ENCODE measurements around the gene SMNDC1.

Gene SMNDC1

DNA sequence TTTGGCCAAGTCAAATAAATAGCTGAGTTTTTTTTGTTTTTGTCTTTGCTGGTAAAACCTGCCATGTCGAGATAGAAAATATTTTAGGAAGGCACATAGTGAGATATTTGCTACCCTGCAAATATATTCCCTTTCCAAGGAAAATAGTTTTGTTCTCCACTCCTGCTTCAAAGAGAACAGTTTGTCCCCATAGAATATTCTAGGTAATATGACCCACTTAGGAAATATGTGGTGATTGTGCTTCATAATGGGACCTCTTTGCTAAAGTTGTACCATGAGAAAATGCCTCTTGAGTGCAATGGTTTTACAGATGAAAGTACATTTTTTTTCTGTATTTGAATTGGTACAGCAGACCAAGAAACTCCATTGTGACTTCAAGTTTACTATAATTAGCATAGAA lies 41.6 kb downstream of the SMNDC1 start:
- H3K4me1 ChIP-seq (ENCODE audit: low read depth, poor library complexity, severe bottlenecking): peaks cover 11% of the 10 kb centered on the region
- no peaks in the 10 kb centered on the region for H4K20me1 ChIP-seq (ENCODE audit: insufficient read depth)
- H2AFZ ChIP-seq (ENCODE audit: low read depth): no peak overlapping the region
- TF ChIP-seq, protein P1, sequence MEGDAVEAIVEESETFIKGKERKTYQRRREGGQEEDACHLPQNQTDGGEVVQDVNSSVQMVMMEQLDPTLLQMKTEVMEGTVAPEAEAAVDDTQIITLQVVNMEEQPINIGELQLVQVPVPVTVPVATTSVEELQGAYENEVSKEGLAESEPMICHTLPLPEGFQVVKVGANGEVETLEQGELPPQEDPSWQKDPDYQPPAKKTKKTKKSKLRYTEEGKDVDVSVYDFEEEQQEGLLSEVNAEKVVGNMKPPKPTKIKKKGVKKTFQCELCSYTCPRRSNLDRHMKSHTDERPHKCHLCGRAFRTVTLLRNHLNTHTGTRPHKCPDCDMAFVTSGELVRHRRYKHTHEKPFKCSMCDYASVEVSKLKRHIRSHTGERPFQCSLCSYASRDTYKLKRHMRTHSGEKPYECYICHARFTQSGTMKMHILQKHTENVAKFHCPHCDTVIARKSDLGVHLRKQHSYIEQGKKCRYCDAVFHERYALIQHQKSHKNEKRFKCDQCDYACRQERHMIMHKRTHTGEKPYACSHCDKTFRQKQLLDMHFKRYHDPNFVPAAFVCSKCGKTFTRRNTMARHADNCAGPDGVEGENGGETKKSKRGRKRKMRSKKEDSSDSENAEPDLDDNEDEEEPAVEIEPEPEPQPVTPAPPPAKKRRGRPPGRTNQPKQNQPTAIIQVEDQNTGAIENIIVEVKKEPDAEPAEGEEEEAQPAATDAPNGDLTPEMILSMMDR (conservative IDR thresholded peaks at IDR 0.05; ENCODE audit: low read depth, low read length): no peak
- no peaks in the 10 kb centered on the region for H3K36me3 ChIP-seq (ENCODE audit: insufficient read depth)
- H3K27me3 ChIP-seq (ENCODE audit: insufficient read depth, low read depth): no peaks in the 10 kb centered on the region
- no peak overlapping the region for H3K4me3 ChIP-seq (IDR thresholded peaks at IDR 0.05; ENCODE audit: insufficient read depth, low read depth, low read length)
- no peak overlapping the region for H3K9ac ChIP-seq
- no peak overlapping the region for H3K4me2 ChIP-seq
- peaks cover 9% of the 10 kb centered on the region; the same call in 1 of the 2 replicates for H3K79me2 ChIP-seq (ENCODE audit: insufficient read depth, low read depth)
- no peak overlapping the region for H3K27ac ChIP-seq

DNA sequence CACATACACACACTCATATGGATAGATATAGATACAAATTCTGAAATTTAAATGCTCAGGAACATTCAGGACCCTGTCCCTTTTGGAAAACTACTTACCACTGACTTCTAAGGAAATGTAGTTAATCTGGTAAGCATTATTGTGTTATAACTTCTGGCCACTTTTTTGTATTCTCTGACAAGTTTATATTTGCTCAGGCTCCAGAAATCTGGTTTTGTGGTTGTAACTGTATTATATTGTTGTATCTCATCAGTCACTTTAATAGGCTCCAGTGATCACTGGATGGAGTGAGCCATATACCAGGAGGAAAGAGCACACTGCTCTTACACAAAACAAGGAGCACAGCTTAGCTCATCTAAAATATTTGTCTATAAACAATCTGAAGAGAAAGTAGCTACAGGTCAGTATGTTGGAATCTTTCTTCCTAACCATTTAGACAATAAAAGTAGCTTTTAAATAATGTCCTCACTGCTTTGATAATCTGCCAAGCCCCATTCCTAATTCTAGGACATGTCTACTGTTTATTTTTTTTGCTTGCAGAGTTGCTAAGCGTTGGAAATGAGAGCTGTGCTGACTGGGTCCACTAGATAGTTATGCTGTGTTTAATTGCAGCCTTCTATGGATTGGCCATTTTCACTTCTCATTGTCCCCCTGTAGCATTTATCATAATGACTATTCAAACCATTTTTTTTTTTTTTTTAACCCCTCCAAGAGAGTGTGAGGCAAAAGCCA lies 43.8 kb downstream of the SMNDC1 start:
- Histone ChIP-seq H3K79me2 (ENCODE audit: insufficient read depth, low read depth) (no peaks in the 10 kb centered on the region; the same call in 1 of the 2 replicates), H3K27ac (no peak overlapping the region), H2AFZ (ENCODE audit: low read depth) (no peak overlapping the region), H3K4me1 (ENCODE audit: low read depth, poor library complexity, severe bottlenecking) (no peaks in the 10 kb centered on the region), H3K27me3 (ENCODE audit: insufficient read depth, low read depth) (no peaks in the 10 kb centered on the region), H3K36me3 (ENCODE audit: insufficient read depth) (no peaks in the 10 kb centered on the region), H3K4me2 (no peak overlapping the region), H3K4me3 (IDR thresholded peaks at IDR 0.05; ENCODE audit: insufficient read depth, low read depth, low read length) (no peak overlapping the region), H3K9ac (no peak overlapping the region), H4K20me1 (ENCODE audit: insufficient read depth) (no peaks in the 10 kb centered on the region)
- TF ChIP-seq, protein P1 (conservative IDR thresholded peaks at IDR 0.05; ENCODE audit: low read depth, low read length): no peak

DNA sequence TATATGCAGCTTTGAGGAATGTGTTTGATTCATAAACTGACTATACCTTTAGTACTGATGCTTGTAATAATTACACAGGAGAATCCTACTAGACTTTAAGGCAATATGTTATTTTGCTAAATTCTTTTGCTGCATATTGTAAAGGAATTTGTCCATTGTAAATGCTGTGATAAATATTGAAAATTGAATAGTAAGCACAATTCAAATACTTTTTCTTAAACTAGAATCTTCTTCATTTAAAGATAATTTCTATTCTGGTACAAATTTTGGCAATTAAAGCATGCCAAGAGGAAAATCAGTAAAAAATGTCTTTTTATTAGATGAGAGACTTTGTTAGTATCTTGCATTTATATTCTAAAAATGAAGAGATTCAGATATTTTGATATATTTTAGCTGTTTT lies 45.4 kb downstream of the SMNDC1 start:
- TF ChIP-seq, protein P1 (conservative IDR thresholded peaks at IDR 0.05; ENCODE audit: low read depth, low read length): no peak
- Histone ChIP-seq H3K27ac (no peak overlapping the region), H4K20me1 (ENCODE audit: insufficient read depth) (no peaks in the 10 kb centered on the region), H3K9ac (no peak overlapping the region), H3K79me2 (ENCODE audit: insufficient read depth, low read depth) (0 out of 2 replicates have a peak, but pooled peaks cover 4% of the 10 kb centered on the region), H3K27me3 (ENCODE audit: insufficient read depth, low read depth) (no peaks in the 10 kb centered on the region), H2AFZ (ENCODE audit: low read depth) (no peak overlapping the region), H3K36me3 (ENCODE audit: insufficient read depth) (no peaks in the 10 kb centered on the region), H3K4me3 (IDR thresholded peaks at IDR 0.05; ENCODE audit: insufficient read depth, low read depth, low read length) (no peak overlapping the region), H3K4me2 (no peak overlapping the region), H3K4me1 (ENCODE audit: low read depth, poor library complexity, severe bottlenecking) (peaks cover 5% of the 10 kb centered on the region)

DNA sequence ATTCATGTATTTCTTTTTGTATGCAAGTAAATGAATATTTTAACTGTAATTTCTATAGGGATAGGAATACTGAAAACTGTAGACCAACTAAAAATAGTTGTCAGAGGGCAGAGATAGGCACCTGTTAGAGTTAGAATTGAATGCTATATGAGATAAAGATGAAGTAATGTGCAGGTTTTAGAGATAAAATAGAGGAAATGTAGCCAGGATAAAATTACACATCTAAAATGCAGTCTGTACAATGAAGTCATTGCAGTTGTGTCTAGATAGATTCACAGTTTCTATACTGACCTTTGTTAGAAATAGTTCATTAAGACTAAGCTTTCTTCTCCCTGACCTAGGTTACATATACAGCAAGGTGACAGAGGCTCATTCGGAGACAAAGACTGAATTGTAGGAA lies 46.2 kb downstream of the SMNDC1 start:
- Histone ChIP-seq H3K36me3 (ENCODE audit: insufficient read depth) (no peaks in the 10 kb centered on the region), H3K9ac (no peak overlapping the region), H3K79me2 (ENCODE audit: insufficient read depth, low read depth) (0 out of 2 replicates have a peak, but pooled peaks cover 4% of the 10 kb centered on the region), H2AFZ (ENCODE audit: low read depth) (no peak overlapping the region), H4K20me1 (ENCODE audit: insufficient read depth) (no peaks in the 10 kb centered on the region), H3K4me2 (no peak overlapping the region), H3K27me3 (ENCODE audit: insufficient read depth, low read depth) (no peaks in the 10 kb centered on the region), H3K4me1 (ENCODE audit: low read depth, poor library complexity, severe bottlenecking) (peaks cover 13% of the 10 kb centered on the region), H3K4me3 (IDR thresholded peaks at IDR 0.05; ENCODE audit: insufficient read depth, low read depth, low read length) (no peak overlapping the region), H3K27ac (no peak overlapping the region)
- TF ChIP-seq, protein P1 (conservative IDR thresholded peaks at IDR 0.05; ENCODE audit: low read depth, low read length): no peak
